ENCODE data around the gene TLK2.
"Not testable (repeated sequence)": the region's sequence is repeated elsewhere in the genome, so short reads cannot be mapped to it uniquely, and the experiment has no call there.

DNA sequence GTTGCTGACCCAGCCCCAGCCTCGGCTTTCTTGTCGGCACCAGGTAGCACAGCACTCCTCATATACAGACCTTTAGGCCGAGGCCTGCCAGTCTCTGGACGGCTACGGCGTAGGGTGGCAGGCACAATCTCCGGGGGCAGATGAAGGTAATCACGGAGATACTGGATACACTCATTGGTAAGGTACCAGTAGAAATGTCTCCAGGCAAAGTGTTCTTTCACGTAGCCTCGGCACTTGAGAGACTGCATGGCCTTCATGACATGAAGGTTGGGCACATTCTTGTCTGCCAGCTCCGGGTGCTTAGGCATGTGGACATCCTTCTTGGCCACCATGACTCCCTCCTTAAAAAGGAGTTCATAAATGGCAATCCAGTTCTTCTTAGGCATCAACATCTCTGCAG is 37.8 kb downstream of the TLK2 start:
- TF ChIP-seq, protein P1, sequence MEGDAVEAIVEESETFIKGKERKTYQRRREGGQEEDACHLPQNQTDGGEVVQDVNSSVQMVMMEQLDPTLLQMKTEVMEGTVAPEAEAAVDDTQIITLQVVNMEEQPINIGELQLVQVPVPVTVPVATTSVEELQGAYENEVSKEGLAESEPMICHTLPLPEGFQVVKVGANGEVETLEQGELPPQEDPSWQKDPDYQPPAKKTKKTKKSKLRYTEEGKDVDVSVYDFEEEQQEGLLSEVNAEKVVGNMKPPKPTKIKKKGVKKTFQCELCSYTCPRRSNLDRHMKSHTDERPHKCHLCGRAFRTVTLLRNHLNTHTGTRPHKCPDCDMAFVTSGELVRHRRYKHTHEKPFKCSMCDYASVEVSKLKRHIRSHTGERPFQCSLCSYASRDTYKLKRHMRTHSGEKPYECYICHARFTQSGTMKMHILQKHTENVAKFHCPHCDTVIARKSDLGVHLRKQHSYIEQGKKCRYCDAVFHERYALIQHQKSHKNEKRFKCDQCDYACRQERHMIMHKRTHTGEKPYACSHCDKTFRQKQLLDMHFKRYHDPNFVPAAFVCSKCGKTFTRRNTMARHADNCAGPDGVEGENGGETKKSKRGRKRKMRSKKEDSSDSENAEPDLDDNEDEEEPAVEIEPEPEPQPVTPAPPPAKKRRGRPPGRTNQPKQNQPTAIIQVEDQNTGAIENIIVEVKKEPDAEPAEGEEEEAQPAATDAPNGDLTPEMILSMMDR (IDR thresholded peaks at IDR 0.05; ENCODE audit: borderline replicate concordance, extremely low read depth, low read length, poor library complexity, severe bottlenecking), result not testable (repeated sequence)
- TF ChIP-seq EZH2 (IDR thresholded peaks at IDR 0.05; ENCODE audit: borderline replicate concordance, low read depth, low read length, severe bottlenecking), result not testable (repeated sequence)
